ENCODE results near the gene FAM89B. TPM values are rescaled to one million over a fixed set of nuclear protein-coding genes. Genes with fewer than 3 reads are reported as not detected.

Gene FAM89B
- total and polyA plus RNA-seq, 2 of the 8 experiments (the other 6 are each of a cell fraction or from before 2014, with no cell fraction given), result 15.8 to 32.4 TPM

- TF ChIP-seq CHD7 (IDR thresholded peaks at IDR 0.05; ENCODE audit: insufficient replicate concordance, low read length) (no peak), SUZ12 (IDR thresholded peaks at IDR 0.05; ENCODE audit: low read length) (no peak), POLR2AphosphoS5 (IDR thresholded peaks at IDR 0.05; ENCODE audit: low read depth, low read length) (no peak), GTF2F1 (IDR thresholded peaks at IDR 0.05; ENCODE audit: borderline replicate concordance, low read depth, low read length) (no peak), BCL11A (IDR thresholded peaks at IDR 0.05; ENCODE audit: low read depth in 2 of 2, low read length in 2 of 2) (no peak), MAX (IDR thresholded peaks at IDR 0.05) (no peak), FOSL1 (IDR thresholded peaks at IDR 0.05; ENCODE audit: insufficient read depth, low read depth, low read length) (no peak), TEAD4 (IDR thresholded peaks at IDR 0.05; ENCODE audit: low read depth, low read length) (no peak), CEBPB (IDR thresholded peaks at IDR 0.05; ENCODE audit: low read depth, low read length) (no peak), SIX5 (IDR thresholded peaks at IDR 0.05; ENCODE audit: low read depth, low read length) (no peak), CREB1 (IDR thresholded peaks at IDR 0.05) (no peak), ASH2L (IDR thresholded peaks at IDR 0.05; ENCODE audit: low read length) (no peak)
Observed at GRCh38 chr11:65554842-65555430, 17.4 kb upstream of the FAM89B start (continued).

Measured in H1 (cell line).